Muscle of arm (tissue), 12 donors: ENCODE measurements around the gene BBS1. TPM values are rescaled to one million over a fixed set of nuclear protein-coding genes. Genes with fewer than 3 reads are reported as not detected.
A peak's percentile ranks its signal among the peaks of the same experiment; 100 is the strongest.

Experiments
- DNase-seq: peaks from one replicate; pipeline ENCODE4 v3.0.0-alpha.2; 2013
- polyA plus RNA-seq, 12 donors: library from polyadenylated mRNA; unstranded; fragments of 120-200 nt; gene quantifications; one replicate each; pipeline ENCODE4 v1.2.1, GENCODE V29; 2013; ENCODE audit not compliant: insufficient read length in 12 of 12

BBS1 gene
- polyA plus RNA-seq, 12 donors = 15.8 to 34.2 (median 20.8) TPM; not detected in 1

GRCh38 chr11:66476173-66476840 is 34.1 kb upstream of the BBS1 start:
- DNase-seq = no peak

- no peak for DNase-seq
Observed at GRCh38 chr11:66476841-66477251, 33.6 kb upstream of the BBS1 start.

GRCh38 chr11:66477263-66478201 is 32.9 kb upstream of the BBS1 start:
- no peak for DNase-seq

- DNase-seq = no peak
Observed at GRCh38 chr11:66478729-66479393, 31.6 kb upstream of the BBS1 start.

- peak; percentile 35 for DNase-seq
Observed at GRCh38 chr11:66479394-66480116, 30.9 kb upstream of the BBS1 start.

- peak; percentile 97 for DNase-seq
Observed at GRCh38 chr11:66480117-66480938, 30.1 kb upstream of the BBS1 start, which contains the start of gene DPP3. Gene DPP3, plus strand, starts transcription at chr11:66480434. Its CDS starts 1,767 bp downstream, at chr11:66482201.

GRCh38 chr11:66484806-66485380 is 25.5 kb upstream of the BBS1 start:
- DNase-seq = no peak

- no peak for DNase-seq
Observed at GRCh38 chr11:66488957-66489356, 21.5 kb upstream of the BBS1 start.

GRCh38 chr11:66489636-66490035 is 20.8 kb upstream of the BBS1 start:
- DNase-seq = no peak

- no peak for DNase-seq
Observed at GRCh38 chr11:66491315-66491935, 19.0 kb upstream of the BBS1 start.

- no peak for DNase-seq
Observed at GRCh38 chr11:66492161-66492865, 18.1 kb upstream of the BBS1 start.

- no peak for DNase-seq
Observed at GRCh38 chr11:66493130-66493529, 17.3 kb upstream of the BBS1 start.

- DNase-seq = no peak
Observed at GRCh38 chr11:66494458-66494857, 16.0 kb upstream of the BBS1 start.

GRCh38 chr11:66494935-66495334 is 15.5 kb upstream of the BBS1 start:
- no peak for DNase-seq

- no peak for DNase-seq
Observed at GRCh38 chr11:66495401-66495854, 15.0 kb upstream of the BBS1 start.

- no peak for DNase-seq
Observed at GRCh38 chr11:66497206-66497605, 13.2 kb upstream of the BBS1 start.

- DNase-seq = no peak
Observed at GRCh38 chr11:66498506-66498905, 11.9 kb upstream of the BBS1 start.

- no peak for DNase-seq
Observed at GRCh38 chr11:66505276-66505816, 5.1 kb upstream of the BBS1 start.

GRCh38 chr11:66509131-66509561 is 1.3 kb upstream of the BBS1 start:
- DNase-seq = peak; percentile 5
